KMS-11 (cell line): Measurements from ENCODE around the gene CRHR1.

Experiments used
- H2AFZ ChIP-seq: fragments of 200-600 bp; sonication (generic); 2 replicates; pipeline ENCODE4 v1.6.1; 2016; ENCODE audit warnings: antibody characterized with exemption, mixed run types, low read depth
- H3K27ac ChIP-seq: fragments of 200-600 bp; sonication (generic); 2 replicates; pipeline ENCODE4 v1.6.1; 2016; ENCODE audit warnings: mild to moderate bottlenecking, mixed run types
- H3K27me3 ChIP-seq: fragments of 200-600 bp; sonication (generic); 2 replicates; pipeline ENCODE4 v1.6.1; 2017; ENCODE audit warnings: mild to moderate bottlenecking, low read depth, mixed run types, moderate library complexity; ENCODE audit not compliant: insufficient read depth
- H3K36me3 ChIP-seq: fragments of 200-600 bp; sonication (generic); 2 replicates; pipeline ENCODE4 v1.6.1; 2017; ENCODE audit warnings: mild to moderate bottlenecking, mixed run types; ENCODE audit not compliant: insufficient read depth
- H3K4me1 ChIP-seq: fragments of 200-600 bp; sonication (generic); 2 replicates; pipeline ENCODE4 v1.6.1; 2016; ENCODE audit warnings: mild to moderate bottlenecking, low read depth, mixed run types; ENCODE audit not compliant: poor library complexity, severe bottlenecking
- H3K4me2 ChIP-seq: fragments of 200-600 bp; sonication (generic); 2 replicates; pipeline ENCODE4 v1.7.0; 2016; ENCODE audit warnings: mild to moderate bottlenecking, mixed run types
- H3K4me3 ChIP-seq: fragments of 200-600 bp; sonication (generic); IDR thresholded peaks from 2 replicates; pipeline ENCODE4 v1.6.1; 2017; ENCODE audit warnings: low read depth, low read length, mixed read lengths; ENCODE audit not compliant: insufficient read depth
- H3K79me2 ChIP-seq: fragments of 200-600 bp; sonication (generic); 2 replicates; pipeline ENCODE4 v1.6.1; 2016; ENCODE audit warnings: low read depth, mixed run types; ENCODE audit not compliant: insufficient read depth
- H3K9ac ChIP-seq: fragments of 200-600 bp; sonication (generic); 2 replicates; pipeline ENCODE4 v1.6.1; 2016; ENCODE audit warnings: mild to moderate bottlenecking, mixed run types
- H4K20me1 ChIP-seq: fragments of 200-600 bp; sonication (generic); 2 replicates; pipeline ENCODE4 v1.6.1; 2016; ENCODE audit warnings: mild to moderate bottlenecking, mixed run types; ENCODE audit not compliant: insufficient read depth
- TF ChIP-seq, protein P1 (sequence below): fragments of 200-600 bp; sonication (generic); conservative IDR thresholded peaks from 2 replicates; pipeline ENCODE4 v1.6.1; 2017; ENCODE audit warnings: low read depth, mild to moderate bottlenecking, antibody characterized with exemption, low read length, moderate library complexity, mixed read lengths

CRHR1 gene

DNA sequence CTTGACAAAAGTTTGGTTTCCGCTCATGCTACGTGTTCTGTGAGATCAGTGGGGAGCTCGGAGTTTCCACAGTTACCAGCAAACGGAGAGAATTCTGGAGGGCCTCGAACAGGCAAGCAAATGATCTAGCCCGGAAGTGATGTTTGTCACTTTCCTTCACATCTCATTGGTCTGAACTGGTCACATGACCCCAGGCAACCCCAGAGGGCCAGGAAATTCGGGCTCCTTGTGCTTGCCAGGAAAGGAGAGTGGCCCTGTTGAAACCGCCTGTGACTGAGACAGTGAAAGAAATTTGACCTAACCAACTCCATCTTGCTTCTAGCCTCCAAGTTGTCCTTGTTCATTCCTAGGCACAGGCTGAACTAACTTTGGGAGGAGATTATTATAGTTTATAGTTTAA, 83.6 kb downstream of the CRHR1 start:
- TF ChIP-seq, protein P1, sequence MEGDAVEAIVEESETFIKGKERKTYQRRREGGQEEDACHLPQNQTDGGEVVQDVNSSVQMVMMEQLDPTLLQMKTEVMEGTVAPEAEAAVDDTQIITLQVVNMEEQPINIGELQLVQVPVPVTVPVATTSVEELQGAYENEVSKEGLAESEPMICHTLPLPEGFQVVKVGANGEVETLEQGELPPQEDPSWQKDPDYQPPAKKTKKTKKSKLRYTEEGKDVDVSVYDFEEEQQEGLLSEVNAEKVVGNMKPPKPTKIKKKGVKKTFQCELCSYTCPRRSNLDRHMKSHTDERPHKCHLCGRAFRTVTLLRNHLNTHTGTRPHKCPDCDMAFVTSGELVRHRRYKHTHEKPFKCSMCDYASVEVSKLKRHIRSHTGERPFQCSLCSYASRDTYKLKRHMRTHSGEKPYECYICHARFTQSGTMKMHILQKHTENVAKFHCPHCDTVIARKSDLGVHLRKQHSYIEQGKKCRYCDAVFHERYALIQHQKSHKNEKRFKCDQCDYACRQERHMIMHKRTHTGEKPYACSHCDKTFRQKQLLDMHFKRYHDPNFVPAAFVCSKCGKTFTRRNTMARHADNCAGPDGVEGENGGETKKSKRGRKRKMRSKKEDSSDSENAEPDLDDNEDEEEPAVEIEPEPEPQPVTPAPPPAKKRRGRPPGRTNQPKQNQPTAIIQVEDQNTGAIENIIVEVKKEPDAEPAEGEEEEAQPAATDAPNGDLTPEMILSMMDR, result no peak
- peaks cover 11% of the 10 kb centered on the region for H3K4me1 ChIP-seq
- H3K79me2 ChIP-seq, result no peaks in the 10 kb centered on the region
- H3K4me3 ChIP-seq, result no peak overlapping the region
- no peak overlapping the region for H3K4me2 ChIP-seq
- H4K20me1 ChIP-seq, result no peaks in the 10 kb centered on the region
- no peak overlapping the region for H3K27ac ChIP-seq
- no peak overlapping the region for H2AFZ ChIP-seq
- H3K36me3 ChIP-seq, result no peaks in the 10 kb centered on the region
- no peaks in the 10 kb centered on the region; the same call in 1 of the 2 replicates for H3K27me3 ChIP-seq
- H3K9ac ChIP-seq, result no peak overlapping the region

GRCh38 chr17:45868276-45868675, 84.2 kb downstream of the CRHR1 start:
- H3K36me3 ChIP-seq, result no peaks in the 10 kb centered on the region
- H3K27ac ChIP-seq, result no peak overlapping the region
- TF ChIP-seq, protein P1, result no peak
- no peaks in the 10 kb centered on the region for H3K27me3 ChIP-seq
- no peaks in the 10 kb centered on the region for H4K20me1 ChIP-seq
- no peak overlapping the region for H3K9ac ChIP-seq
- H3K79me2 ChIP-seq, result no peaks in the 10 kb centered on the region
- H3K4me3 ChIP-seq, result no peak overlapping the region
- H2AFZ ChIP-seq, result no peak overlapping the region
- H3K4me2 ChIP-seq, result no peak overlapping the region
- H3K4me1 ChIP-seq, result peaks cover 17% of the 10 kb centered on the region

DNA sequence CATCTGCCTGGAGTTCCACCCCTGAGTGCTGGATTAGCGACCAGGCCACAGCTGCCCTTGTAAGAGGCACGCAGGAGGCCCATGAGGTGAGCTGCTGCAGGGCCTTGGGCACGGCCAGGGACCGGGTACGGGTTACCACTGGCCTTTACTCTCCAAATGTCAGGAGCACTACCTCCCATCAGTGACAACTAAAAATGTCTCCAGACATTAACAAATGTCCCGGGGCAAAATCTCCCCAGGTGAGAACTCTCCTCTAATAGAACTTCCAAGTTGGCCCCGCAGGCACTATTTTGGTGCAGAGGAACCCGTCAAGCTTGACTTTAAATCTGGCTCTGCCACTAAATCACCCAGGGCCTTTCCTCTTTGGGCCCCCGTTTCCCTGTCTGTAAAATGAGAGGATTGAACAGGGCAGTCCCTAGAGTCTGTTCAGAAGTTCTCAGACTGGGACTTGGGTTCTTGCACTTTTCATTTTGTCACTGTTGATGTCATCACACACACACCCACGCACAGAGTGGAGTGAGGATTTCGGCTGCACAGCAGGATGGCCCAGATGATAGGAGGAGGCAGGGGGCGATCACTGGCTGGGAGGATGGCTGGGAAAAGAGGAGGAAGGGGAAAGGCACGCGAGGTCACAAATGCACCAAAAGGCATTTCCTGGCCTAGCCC, 85.7 kb downstream of the CRHR1 start:
- Histone ChIP-seq H3K27me3 (no peaks in the 10 kb centered on the region), H2AFZ (no peak overlapping the region), H3K4me1 (peaks cover 31% of the 10 kb centered on the region), H3K36me3 (no peaks in the 10 kb centered on the region), H3K4me3 (no peak overlapping the region), H3K79me2 (no peaks in the 10 kb centered on the region), H3K27ac (no peak overlapping the region), H4K20me1 (no peaks in the 10 kb centered on the region), H3K9ac (no peak overlapping the region), H3K4me2 (no peak overlapping the region)
- TF ChIP-seq, protein P1, result no peak

GRCh38 chr17:45870342-45870974, 86.3 kb downstream of the CRHR1 start:
- H3K27me3 ChIP-seq, result no peaks in the 10 kb centered on the region
- H3K36me3 ChIP-seq, result no peaks in the 10 kb centered on the region
- no peak overlapping the region for H3K4me3 ChIP-seq
- H3K4me2 ChIP-seq, result no peak overlapping the region
- no peaks in the 10 kb centered on the region for H4K20me1 ChIP-seq
- TF ChIP-seq, protein P1, result no peak
- H3K4me1 ChIP-seq, result peaks cover 36% of the 10 kb centered on the region
- H3K79me2 ChIP-seq, result no peaks in the 10 kb centered on the region
- no peak overlapping the region for H3K27ac ChIP-seq
- H2AFZ ChIP-seq, result no peak overlapping the region
- no peak overlapping the region for H3K9ac ChIP-seq
